Ascending aorta (tissue), 2 donors: Measurements from ENCODE around the gene SLC6A6. TPM values are rescaled to one million over a fixed set of nuclear protein-coding genes. Genes with fewer than 3 reads are reported as not detected.

ENCODE experiments used
- DNase-seq, 2 donors: peaks; one replicate each; pipeline ENCODE4 v3.0.0-alpha.2; 2019; ENCODE audit warnings: low spot score in 2 of 2
- H3K27ac ChIP-seq, 2 donors: fragments of 200-600 bp; sonication (generic); one replicate each; pipeline ENCODE4 v1.5.1; 2016 to 2017; ENCODE audit warnings: mild to moderate bottlenecking in 1 of 2
- H3K27me3 ChIP-seq: fragments of 200-600 bp; sonication (generic); one replicate; pipeline ENCODE4 v1.5.1; 2017
- H3K36me3 ChIP-seq, 2 donors: fragments of 200-600 bp; sonication (generic); one replicate each; pipeline ENCODE4 v1.5.1; 2016
- H3K4me1 ChIP-seq, 2 donors: fragments of 200-600 bp; sonication (generic); one replicate each; pipeline ENCODE4 v1.5.1; 2016 to 2017; ENCODE audit warnings: mild to moderate bottlenecking in 1 of 2
- H3K4me3 ChIP-seq, 2 donors: fragments of 200-600 bp; sonication (generic); one replicate each; pipeline ENCODE4 v1.5.1; 2016 to 2017; ENCODE audit warnings: mild to moderate bottlenecking in 1 of 2
- H3K9me3 ChIP-seq, 2 donors: fragments of 200-600 bp; sonication (generic); one replicate each; pipeline ENCODE4 v1.5.1; 2016
- intact Hi-C: fragments of 100-400 bp; cut with DNase I; formaldehyde crosslinking; loops from one replicate; pipeline ENCODE4 v1.15.1; 2023
- total RNA-seq: library from RNA; depleted of rRNA; stranded (reverse); fragments of >200 nt; gene quantifications from one replicate; pipeline ENCODE4 v1.1.0, GENCODE V29; 2016
- TF ChIP-seq, protein P1 (sequence below), 3 experiments: fragments of 200-600 bp in 2 of 3; fragments of 450-650 bp in 1 of 3; sonication (generic) in 2 of 3; IDR thresholded peaks; one replicate each; pipeline ENCODE4 v1.5.1; 2016 to 2019; ENCODE audit warnings: antibody characterized with exemption in 3 of 3, mild to moderate bottlenecking in 1 of 3, moderate library complexity in 1 of 3

SLC6A6 gene
- total RNA-seq, 1 donor from 2014 or later = 78.1 TPM

DNA sequence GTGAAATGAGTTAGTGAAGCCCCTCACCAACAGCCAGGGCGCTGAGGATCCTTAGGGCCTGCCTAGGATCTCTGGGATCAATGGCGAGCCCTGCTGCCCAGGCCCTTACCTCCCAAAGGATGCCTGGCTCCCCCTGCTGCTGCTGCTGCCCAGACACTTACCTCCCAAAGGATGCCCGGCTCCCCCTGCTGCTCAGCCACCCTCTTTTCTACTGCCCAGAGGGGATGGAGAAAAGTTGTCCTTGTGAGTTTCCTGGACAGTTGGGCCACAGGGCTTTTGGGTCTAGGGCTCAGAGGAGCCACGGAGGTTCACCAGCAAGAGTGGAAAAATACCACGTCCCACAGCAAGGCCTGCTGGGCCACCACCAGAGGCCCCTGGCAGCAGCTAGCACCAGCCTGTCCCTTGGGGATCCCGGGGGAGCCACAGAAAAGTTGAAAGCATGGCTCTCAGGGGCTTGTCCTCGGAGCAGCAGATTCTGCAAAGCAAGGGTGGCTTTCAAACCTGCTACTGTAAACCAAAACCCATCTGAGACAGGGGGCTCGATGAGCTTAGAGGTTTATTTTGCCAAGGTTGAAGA is 59.4 kb downstream of the SLC6A6 start:
- H3K27me3 ChIP-seq = no peaks in the 10 kb centered on the region
- intact Hi-C loops = loop anchor here (2.0 to 10.0 kb wide), 2 partner anchors 59 to 193 kb away; partner anchors contain the start of genes CCDC174 and SLC6A6
- TF ChIP-seq, protein P1, sequence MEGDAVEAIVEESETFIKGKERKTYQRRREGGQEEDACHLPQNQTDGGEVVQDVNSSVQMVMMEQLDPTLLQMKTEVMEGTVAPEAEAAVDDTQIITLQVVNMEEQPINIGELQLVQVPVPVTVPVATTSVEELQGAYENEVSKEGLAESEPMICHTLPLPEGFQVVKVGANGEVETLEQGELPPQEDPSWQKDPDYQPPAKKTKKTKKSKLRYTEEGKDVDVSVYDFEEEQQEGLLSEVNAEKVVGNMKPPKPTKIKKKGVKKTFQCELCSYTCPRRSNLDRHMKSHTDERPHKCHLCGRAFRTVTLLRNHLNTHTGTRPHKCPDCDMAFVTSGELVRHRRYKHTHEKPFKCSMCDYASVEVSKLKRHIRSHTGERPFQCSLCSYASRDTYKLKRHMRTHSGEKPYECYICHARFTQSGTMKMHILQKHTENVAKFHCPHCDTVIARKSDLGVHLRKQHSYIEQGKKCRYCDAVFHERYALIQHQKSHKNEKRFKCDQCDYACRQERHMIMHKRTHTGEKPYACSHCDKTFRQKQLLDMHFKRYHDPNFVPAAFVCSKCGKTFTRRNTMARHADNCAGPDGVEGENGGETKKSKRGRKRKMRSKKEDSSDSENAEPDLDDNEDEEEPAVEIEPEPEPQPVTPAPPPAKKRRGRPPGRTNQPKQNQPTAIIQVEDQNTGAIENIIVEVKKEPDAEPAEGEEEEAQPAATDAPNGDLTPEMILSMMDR (IDR thresholded peaks at IDR 0.05) = peak; percentile 50 to 66 (median 63)
- H3K4me3 ChIP-seq = no peak overlapping the region
- peaks cover 13 to 31% of the 10 kb centered on the region in 2 donors for H3K36me3 ChIP-seq
- H3K27ac ChIP-seq = no peak overlapping the region
- no peaks in the 10 kb centered on the region for H3K9me3 ChIP-seq
- no peak for DNase-seq
- H3K4me1 ChIP-seq = peaks cover 7 to 18% of the 10 kb centered on the region in 2 donors

DNA sequence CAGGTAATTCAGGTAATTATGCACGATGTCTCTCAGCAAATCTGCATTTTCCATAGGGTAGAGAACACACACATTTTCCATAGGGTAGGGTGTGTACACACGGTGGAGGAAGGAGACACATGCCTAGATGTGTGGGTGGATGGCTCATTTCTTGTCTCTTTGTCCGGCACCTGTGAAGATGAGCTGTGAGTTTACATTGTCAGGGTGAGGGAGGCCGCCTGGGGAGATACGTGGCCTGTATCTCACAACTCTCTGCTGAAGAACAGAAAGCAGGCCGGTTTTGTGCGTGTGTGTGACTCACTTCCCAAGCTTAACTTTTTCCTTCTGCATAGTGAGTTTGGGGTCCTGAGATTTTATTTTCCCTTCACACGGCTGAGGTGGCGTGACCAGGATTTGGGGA is 60.3 kb downstream of the SLC6A6 start:
- Histone ChIP-seq H3K36me3 (peaks cover 16 to 38% of the 10 kb centered on the region in 2 donors), H3K4me1 (peaks cover 7 to 18% of the 10 kb centered on the region in 2 donors), H3K27me3 (no peaks in the 10 kb centered on the region), H3K9me3 (no peaks in the 10 kb centered on the region), H3K27ac (no peak overlapping the region), H3K4me3 (no peak overlapping the region)
- no peak for DNase-seq
- intact Hi-C loops = loop anchor here (10.0 kb wide), 1 partner anchor 192 kb away; the partner anchor contains the start of gene CCDC174
- TF ChIP-seq, protein P1 (IDR thresholded peaks at IDR 0.05) = no peak

DNA sequence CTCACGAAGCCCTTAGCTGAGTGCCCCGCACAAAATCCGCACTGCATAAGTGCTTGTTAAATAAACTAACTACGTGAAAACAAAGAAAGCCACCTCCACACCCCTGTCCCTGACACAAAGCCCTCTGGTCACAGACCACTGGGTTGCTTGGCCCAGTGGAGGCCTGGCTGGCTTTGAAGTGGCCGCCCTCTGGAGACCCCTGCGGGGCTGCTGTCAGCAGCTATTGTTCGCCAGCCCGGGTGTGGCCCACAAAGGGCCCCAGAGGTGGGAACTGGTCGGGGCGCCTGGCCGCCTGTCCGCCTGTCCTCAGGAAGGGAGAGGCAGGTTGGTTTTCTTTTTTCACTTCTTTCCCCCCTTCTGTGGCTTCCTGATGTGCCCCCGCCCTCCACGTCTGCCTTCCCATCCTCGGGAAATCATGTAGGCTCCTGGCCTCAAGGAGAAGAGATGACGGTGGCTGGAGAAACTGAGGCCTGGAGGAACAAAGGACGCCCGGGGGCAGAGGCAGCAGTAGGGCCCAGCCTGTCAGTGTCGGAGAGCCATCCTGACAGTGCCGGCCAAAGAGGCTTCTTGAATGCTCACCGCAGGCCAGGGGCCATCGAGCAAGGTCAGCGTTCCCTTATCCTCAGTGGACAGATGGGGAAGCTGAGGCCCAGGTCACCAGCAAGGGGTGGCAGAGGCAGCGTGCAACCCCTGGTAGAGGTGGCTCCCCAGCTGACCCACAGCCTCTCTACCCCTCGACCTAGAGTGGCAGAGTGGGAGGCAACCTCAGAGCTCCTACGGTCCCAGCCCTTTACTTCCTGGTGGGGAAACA is 61.1 kb downstream of the SLC6A6 start:
- Histone ChIP-seq H3K4me1 (peaks cover 7 to 18% of the 10 kb centered on the region in 2 donors), H3K4me3 (no peak overlapping the region), H3K9me3 (no peaks in the 10 kb centered on the region), H3K27ac (no peak overlapping the region), H3K27me3 (no peaks in the 10 kb centered on the region), H3K36me3 (peaks cover 16 to 40% of the 10 kb centered on the region in 2 donors)
- TF ChIP-seq, protein P1 (IDR thresholded peaks at IDR 0.05) = no peak
- no peak for DNase-seq
- intact Hi-C loops = loop anchor here (10.0 kb wide), 1 partner anchor 191 kb away; the partner anchor contains the start of gene CCDC174

DNA sequence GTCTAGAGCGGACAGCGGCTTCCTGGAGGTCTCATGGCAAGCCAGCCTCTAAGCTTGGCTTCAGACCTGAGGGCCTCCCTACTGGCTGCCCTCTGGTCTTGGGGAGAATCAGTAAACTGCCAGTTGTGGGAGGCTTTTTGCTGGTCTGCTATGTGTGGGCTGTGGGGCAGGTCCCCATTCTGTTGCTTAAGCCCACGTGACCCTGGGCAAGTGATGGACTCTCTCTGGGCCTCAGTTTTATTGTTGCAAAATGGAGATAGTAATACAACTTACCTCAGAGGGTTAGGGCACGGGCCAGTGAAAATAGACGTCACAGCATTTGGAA is 61.7 kb downstream of the SLC6A6 start:
- peaks cover 19 to 43% of the 10 kb centered on the region in 2 donors for H3K36me3 ChIP-seq

DNA sequence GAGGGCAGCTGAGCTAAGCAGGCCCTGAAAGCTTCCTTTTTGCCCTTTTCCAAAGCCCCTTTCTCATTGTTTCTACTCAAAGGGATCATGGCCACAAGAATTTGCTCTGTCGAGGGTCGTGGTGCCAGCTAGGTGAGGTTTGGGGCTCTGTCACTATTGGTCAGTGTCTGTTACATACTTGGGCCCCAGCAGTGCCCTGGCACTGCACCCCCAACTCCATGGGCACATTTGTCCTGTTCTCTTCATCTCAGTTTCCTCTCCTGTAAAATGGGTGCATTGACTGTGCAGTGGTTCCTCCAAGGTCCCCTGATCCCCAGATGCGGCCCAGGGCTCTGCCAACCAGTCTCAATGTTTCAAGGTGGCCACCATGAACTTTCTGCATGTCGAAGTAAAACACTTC is 62.1 kb downstream of the SLC6A6 start:
- Histone ChIP-seq H3K4me1 (peaks cover 7 to 18% of the 10 kb centered on the region in 2 donors), H3K36me3 (peaks cover 20 to 45% of the 10 kb centered on the region in 2 donors), H3K27ac (no peak overlapping the region), H3K4me3 (no peak overlapping the region), H3K9me3 (no peaks in the 10 kb centered on the region), H3K27me3 (no peaks in the 10 kb centered on the region)
- DNase-seq = no peak
- TF ChIP-seq, protein P1 (IDR thresholded peaks at IDR 0.05) = no peak
- intact Hi-C loops = loop anchor here (10.0 kb wide), 1 partner anchor 190 kb away; the partner anchor contains the start of gene CCDC174

More for the DNA sequence above, 61.7 kb downstream of the SLC6A6 start:
- Histone ChIP-seq H3K27ac (no peak overlapping the region), H3K9me3 (no peaks in the 10 kb centered on the region), H3K4me1 (peaks cover 7 to 18% of the 10 kb centered on the region in 2 donors), H3K4me3 (no peak overlapping the region), H3K27me3 (no peaks in the 10 kb centered on the region)
- TF ChIP-seq, protein P1 (IDR thresholded peaks at IDR 0.05) = no peak
- intact Hi-C loops = loop anchor here (10.0 kb wide), 1 partner anchor 191 kb away; the partner anchor contains the start of gene CCDC174
- DNase-seq = no peak
